ENCODE results near the gene ANO10.

DNA sequence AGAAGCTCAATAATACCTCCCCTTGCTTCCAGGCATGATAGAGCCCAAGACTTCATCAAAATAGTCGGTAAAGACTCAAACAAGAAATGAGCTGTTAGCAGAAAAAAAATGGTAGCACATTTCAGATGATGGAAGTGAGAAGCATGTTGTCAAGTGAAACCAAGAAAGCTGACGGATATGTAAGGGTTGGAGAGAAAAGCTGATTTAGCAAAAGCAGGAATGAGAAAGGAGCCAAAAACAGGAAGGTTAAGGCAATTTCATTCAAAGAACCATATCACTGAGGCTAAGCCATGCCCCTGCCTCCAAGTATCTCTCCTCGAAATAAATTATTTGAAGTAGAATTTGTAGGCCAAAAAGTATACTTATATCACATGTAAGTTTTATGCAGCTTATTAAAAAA is 88.8 kb downstream of the ANO10 start:
- TF ChIP-seq EZH2 (IDR thresholded peaks at IDR 0.05; ENCODE audit: borderline replicate concordance, insufficient read depth, low read length, poor library complexity, severe bottlenecking): no peak
- TF ChIP-seq CTCF (IDR thresholded peaks at IDR 0.05; ENCODE audit: poor library complexity, severe bottlenecking): no peak

Data from neural cell (in vitro differentiated cells).